GM23338 (cell line): ENCODE data around the gene PROP1. TPM values are rescaled to one million over a fixed set of nuclear protein-coding genes. Genes with fewer than 3 reads are reported as not detected.

Experiments
- ATAC-seq: fragments of 200-7000 bp; cut with Tn5 transposase; 3 replicates; pipeline ENCODE4 v1.9.1; 2020
- DNase-seq: peaks from one replicate; pipeline ENCODE4 v3.0.0-alpha.2; 2015; ENCODE audit warnings: low spot score
- H2AFZ ChIP-seq: fragments of 200-600 bp; sonication (generic); 2 replicates; pipeline ENCODE4 v1.8.0; 2016; ENCODE audit warnings: antibody characterized with exemption, mild to moderate bottlenecking, moderate library complexity
- H3F3A ChIP-seq: fragments of 200-600 bp; sonication (generic); replicated peaks from 2 replicates; pipeline ENCODE4 v1.8.0; 2017; ENCODE audit warnings: antibody characterized with exemption, mixed run types, low read depth
- H3K27ac ChIP-seq: fragments of 200-600 bp; sonication (generic); 2 replicates; pipeline ENCODE4 v1.6.1; 2016; ENCODE audit warnings: low read depth
- H3K27me3 ChIP-seq: fragments of 200-600 bp; sonication (generic); 2 replicates; pipeline ENCODE4 v1.8.0; 2016; ENCODE audit warnings: mild to moderate bottlenecking, mixed run types, moderate library complexity; ENCODE audit not compliant: insufficient read depth
- H3K36me3 ChIP-seq: fragments of 200-600 bp; sonication (generic); 2 replicates; pipeline ENCODE4 v1.8.0; 2016; ENCODE audit warnings: mild to moderate bottlenecking; ENCODE audit not compliant: insufficient read depth
- H3K4me1 ChIP-seq: fragments of 200-600 bp; sonication (generic); 2 replicates; pipeline ENCODE4 v1.8.0; 2016; ENCODE audit warnings: mild to moderate bottlenecking, moderate library complexity; ENCODE audit not compliant: insufficient read depth
- H3K4me2 ChIP-seq: fragments of 200-600 bp; sonication (generic); 2 replicates; pipeline ENCODE4 v1.7.1; 2017; ENCODE audit warnings: mixed run types
- H3K4me3 ChIP-seq: fragments of 200-600 bp; sonication (generic); 2 replicates; pipeline ENCODE4 v1.6.1; 2016; ENCODE audit warnings: mixed run types
- H3K79me2 ChIP-seq: fragments of 200-600 bp; sonication (generic); replicated peaks from 2 replicates; pipeline ENCODE4 v1.8.0; 2017; ENCODE audit warnings: mild to moderate bottlenecking; ENCODE audit not compliant: insufficient read depth
- H3K9me2 ChIP-seq: fragments of 200-600 bp; sonication (generic); 2 replicates; pipeline ENCODE4 v1.8.0; 2017; ENCODE audit not compliant: insufficient read depth
- H4K20me1 ChIP-seq: fragments of 200-600 bp; sonication (generic); replicated peaks from 2 replicates; pipeline ENCODE4 v1.8.0; 2017; ENCODE audit warnings: mild to moderate bottlenecking; ENCODE audit not compliant: insufficient read depth
- H3K27ac Mint-ChIP-seq: 2 replicates; pipeline ENCODE4 v1.8.0; 2020; ENCODE audit warnings: inconsistent platforms, mild to moderate bottlenecking, moderate library complexity, mixed read lengths
- H3K27me3 Mint-ChIP-seq: 3 replicates; pipeline ENCODE4 v1.8.0; 2022; ENCODE audit warnings: low read depth, mild to moderate bottlenecking, moderate library complexity, mixed read lengths, inconsistent platforms; ENCODE audit not compliant: insufficient read depth, poor library complexity
- H3K36me3 Mint-ChIP-seq: 3 replicates; pipeline ENCODE4 v1.8.0; 2021; ENCODE audit warnings: low read depth, mild to moderate bottlenecking, inconsistent platforms, moderate library complexity, mixed read lengths
- H3K4me1 Mint-ChIP-seq: 3 replicates; pipeline ENCODE4 v1.8.0; 2020; ENCODE audit warnings: mild to moderate bottlenecking, inconsistent platforms, mixed read lengths
- H3K4me3 Mint-ChIP-seq: 3 replicates; pipeline ENCODE4 v1.8.0; 2021; ENCODE audit warnings: moderate library complexity, mild to moderate bottlenecking, inconsistent platforms, mixed read lengths
- H3K9me3 Mint-ChIP-seq: 3 replicates; pipeline ENCODE4 v1.8.0; 2020; ENCODE audit warnings: moderate library complexity, mild to moderate bottlenecking, inconsistent platforms, mixed read lengths
- CREB1 ChIP-seq: fragments of 250-450 bp; sonication (Bioruptor Pico); IDR thresholded peaks from 2 replicates; pipeline ENCODE4 v1.5.0; 2020; ENCODE audit warnings: low read depth, mild to moderate bottlenecking, moderate library complexity
- EZH2 ChIP-seq: fragments of 200-600 bp; sonication (generic); IDR thresholded peaks from one replicate; pipeline ENCODE4 v1.8.0; 2017; ENCODE audit warnings: antibody characterized with exemption, mild to moderate bottlenecking, low read depth; ENCODE audit not compliant: unreplicated experiment
- JUNB ChIP-seq: IDR thresholded peaks from one replicate; pipeline ENCODE4 v1.6.1; 2016; ENCODE audit warnings: antibody characterized with exemption; ENCODE audit not compliant: unreplicated experiment
- NANOG ChIP-seq: IDR thresholded peaks from 2 replicates; pipeline ENCODE4 v1.6.1; 2016; ENCODE audit warnings: antibody characterized with exemption, borderline replicate concordance
- POLR2AphosphoS5 ChIP-seq: IDR thresholded peaks from 2 replicates; pipeline ENCODE4 v1.6.1; 2016; ENCODE audit warnings: antibody characterized with exemption, low read depth
- REST ChIP-seq: IDR thresholded peaks from one replicate; pipeline ENCODE4 v1.6.1; 2018; ENCODE audit warnings: antibody characterized with exemption; ENCODE audit not compliant: unreplicated experiment
- STAT1 ChIP-seq: IDR thresholded peaks from one replicate; pipeline ENCODE4 v1.6.1; 2016; ENCODE audit warnings: antibody characterized with exemption; ENCODE audit not compliant: unreplicated experiment
- ZNF114 ChIP-seq: fragments of 250-450 bp; sonication (Bioruptor Pico); IDR thresholded peaks from 2 replicates; pipeline ENCODE4 v1.5.0; 2020; ENCODE audit warnings: mild to moderate bottlenecking, moderate library complexity
- ZNF331 ChIP-seq: fragments of 250-450 bp; sonication (Bioruptor Pico); IDR thresholded peaks from 2 replicates; pipeline ENCODE4 v1.5.0; 2020; ENCODE audit warnings: low read depth, mild to moderate bottlenecking, moderate library complexity
- polyA plus RNA-seq: library from polyadenylated mRNA; unstranded; fragments of >200 nt; fragmentation: Nextera tagmentation; extraction: Ambion mirVana; gene quantifications from 2 replicates; pipeline ENCODE4 v1.2.1, GENCODE V29; 2016
- total RNA-seq: library from RNA; depleted of rRNA; stranded (reverse); fragments of >200 nt; shearing (Covaris generic); gene quantifications from 2 replicates; pipeline ENCODE4 v1.2.3, GENCODE V29; 2014
- TF ChIP-seq, protein P1 (sequence below), 2 experiments: fragments of 200-600 bp in 1 of 2; sonication (generic) in 1 of 2; conservative IDR thresholded peaks; 2 replicates each; pipeline versions ENCODE4 v1.5.1 to v1.6.1; 2016 to 2017; ENCODE audit warnings: antibody characterized with exemption in 2 of 2, low read depth in 2 of 2, mild to moderate bottlenecking in 2 of 2, moderate library complexity in 1 of 2
- TF ChIP-seq, protein P2 (sequence below): IDR thresholded peaks from 2 replicates; pipeline ENCODE4 v1.6.1; 2016; ENCODE audit warnings: antibody characterized with exemption

PROP1 gene
- total and polyA plus RNA-seq, 2 experiments from 2014 or later: not detected

- no peak overlapping the region for H3K4me3 Mint-ChIP-seq
- no peaks in the 10 kb centered on the region for H3K9me3 Mint-ChIP-seq
- peaks cover 19% of the 10 kb centered on the region for H3K27me3 ChIP-seq
- peaks cover 27% of the 10 kb centered on the region for H3K27me3 Mint-ChIP-seq
- ATAC-seq: no peak
- H3F3A ChIP-seq: no peaks in the 10 kb centered on the region
- no peak overlapping the region for H3K27ac Mint-ChIP-seq
- H3K27ac ChIP-seq: no peak overlapping the region
- no peak overlapping the region for H3K4me2 ChIP-seq
- TF ChIP-seq STAT1 (no peak), NANOG (no peak), EZH2 (no peak), POLR2AphosphoS5 (no peak), ZNF331 (no peak), JUNB (no peak), CREB1 (CRISPR knock-in tag) (no peak), ZNF114 (CRISPR knock-in tag) (no peak), REST (no peak)
- TF ChIP-seq, protein P1, sequence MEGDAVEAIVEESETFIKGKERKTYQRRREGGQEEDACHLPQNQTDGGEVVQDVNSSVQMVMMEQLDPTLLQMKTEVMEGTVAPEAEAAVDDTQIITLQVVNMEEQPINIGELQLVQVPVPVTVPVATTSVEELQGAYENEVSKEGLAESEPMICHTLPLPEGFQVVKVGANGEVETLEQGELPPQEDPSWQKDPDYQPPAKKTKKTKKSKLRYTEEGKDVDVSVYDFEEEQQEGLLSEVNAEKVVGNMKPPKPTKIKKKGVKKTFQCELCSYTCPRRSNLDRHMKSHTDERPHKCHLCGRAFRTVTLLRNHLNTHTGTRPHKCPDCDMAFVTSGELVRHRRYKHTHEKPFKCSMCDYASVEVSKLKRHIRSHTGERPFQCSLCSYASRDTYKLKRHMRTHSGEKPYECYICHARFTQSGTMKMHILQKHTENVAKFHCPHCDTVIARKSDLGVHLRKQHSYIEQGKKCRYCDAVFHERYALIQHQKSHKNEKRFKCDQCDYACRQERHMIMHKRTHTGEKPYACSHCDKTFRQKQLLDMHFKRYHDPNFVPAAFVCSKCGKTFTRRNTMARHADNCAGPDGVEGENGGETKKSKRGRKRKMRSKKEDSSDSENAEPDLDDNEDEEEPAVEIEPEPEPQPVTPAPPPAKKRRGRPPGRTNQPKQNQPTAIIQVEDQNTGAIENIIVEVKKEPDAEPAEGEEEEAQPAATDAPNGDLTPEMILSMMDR (conservative IDR thresholded peaks at IDR 0.05; ENCODE audit: low read depth in 2 of 2): no peak
- TF ChIP-seq, protein P2, sequence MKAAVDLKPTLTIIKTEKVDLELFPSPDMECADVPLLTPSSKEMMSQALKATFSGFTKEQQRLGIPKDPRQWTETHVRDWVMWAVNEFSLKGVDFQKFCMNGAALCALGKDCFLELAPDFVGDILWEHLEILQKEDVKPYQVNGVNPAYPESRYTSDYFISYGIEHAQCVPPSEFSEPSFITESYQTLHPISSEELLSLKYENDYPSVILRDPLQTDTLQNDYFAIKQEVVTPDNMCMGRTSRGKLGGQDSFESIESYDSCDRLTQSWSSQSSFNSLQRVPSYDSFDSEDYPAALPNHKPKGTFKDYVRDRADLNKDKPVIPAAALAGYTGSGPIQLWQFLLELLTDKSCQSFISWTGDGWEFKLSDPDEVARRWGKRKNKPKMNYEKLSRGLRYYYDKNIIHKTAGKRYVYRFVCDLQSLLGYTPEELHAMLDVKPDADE: no peak
- no peaks in the 10 kb centered on the region for H3K79me2 ChIP-seq
- H3K36me3 ChIP-seq: no peaks in the 10 kb centered on the region
- H2AFZ ChIP-seq: no peak overlapping the region
- no peaks in the 10 kb centered on the region for H4K20me1 ChIP-seq
- no peaks in the 10 kb centered on the region for H3K36me3 Mint-ChIP-seq
- H3K4me1 ChIP-seq: no peaks in the 10 kb centered on the region
- H3K9me2 ChIP-seq: no peaks in the 10 kb centered on the region
- DNase-seq: no peak
- H3K4me1 Mint-ChIP-seq: no peaks in the 10 kb centered on the region
- H3K4me3 ChIP-seq: no peak overlapping the region
These were observed 6.9 kb downstream of the PROP1 start for GRCh38 chr5:177988989-177989625.
